CD14-positive monocyte (primary cell): ENCODE data around the gene UPK1B. TPM values are rescaled to one million over a fixed set of nuclear protein-coding genes. Genes with fewer than 3 reads are reported as not detected.

Experiments used
- DNase-seq, 3 donors: peaks; one replicate each; pipeline ENCODE4 v3.0.0-alpha.2; 2011 to 2022
- H2AFZ ChIP-seq: 2 replicates; pipeline ENCODE4 v1.6.0; 2012; ENCODE audit warnings: mild to moderate bottlenecking, low read depth, low read length, inconsistent platforms; ENCODE audit not compliant: insufficient read depth, poor library complexity, severe bottlenecking
- H3K27ac ChIP-seq, 2 donors: 1 replicate in 1 of 2; 2 replicates in 1 of 2; pipeline ENCODE4 v1.5.1; 2012 to 2013; ENCODE audit warnings: low read length in 2 of 2, control low read depth in 1 of 2, inconsistent platforms in 1 of 2, low read depth in 1 of 2, mild to moderate bottlenecking in 1 of 2
- H3K27me3 ChIP-seq, 2 donors: one replicate each; pipeline versions ENCODE4 v1.6.0 to v1.6.1; 2011 to 2013; ENCODE audit warnings: low read length in 2 of 2; ENCODE audit not compliant: control insufficient read depth in 2 of 2, insufficient read depth in 2 of 2
- H3K36me3 ChIP-seq, 2 donors: replicated peaks in 1 of 2; 1 replicate in 1 of 2; 2 replicates in 1 of 2; pipeline versions ENCODE4 v1.5.1 to v1.6.1; 2012 to 2013; ENCODE audit warnings: low read length in 2 of 2, control low read depth in 1 of 2, inconsistent platforms in 1 of 2, mild to moderate bottlenecking in 1 of 2; ENCODE audit not compliant: insufficient read depth in 2 of 2, control insufficient read depth in 1 of 2
- H3K4me1 ChIP-seq, 2 donors: 1 replicate in 1 of 2; 2 replicates in 1 of 2; pipeline versions ENCODE4 v1.5.1 to v1.6.1; 2012 to 2013; ENCODE audit warnings: low read length in 2 of 2, control low read depth in 1 of 2, inconsistent platforms in 1 of 2, mild to moderate bottlenecking in 1 of 2, moderate library complexity in 1 of 2; ENCODE audit not compliant: insufficient read depth in 2 of 2, control insufficient read depth in 1 of 2
- H3K4me2 ChIP-seq: replicated peaks from 2 replicates; pipeline ENCODE3; 2012; ENCODE audit warnings: low read length, moderate library complexity, mild to moderate bottlenecking; ENCODE audit not compliant: poor library complexity, severe bottlenecking; ENCODE audit errors: extremely low read depth
- H3K4me3 ChIP-seq, 3 experiments: fragments of 200-600 bp in 1 of 3; sonication (generic) in 1 of 3; replicated peaks in 1 of 3; 1 replicate in 2 of 3; 2 replicates in 1 of 3; pipeline ENCODE4 v1.5.1; 2011 to 2013; ENCODE audit warnings: low read length in 3 of 3, mild to moderate bottlenecking in 3 of 3, control low read depth in 2 of 3, low read depth in 2 of 3, inconsistent platforms in 1 of 3, moderate library complexity in 1 of 3
- H3K79me2 ChIP-seq: 2 replicates; pipeline ENCODE4 v1.6.0; 2012; ENCODE audit warnings: mild to moderate bottlenecking, control low read depth, inconsistent platforms, low read length, moderate library complexity; ENCODE audit not compliant: insufficient read depth
- H3K9ac ChIP-seq: 2 replicates; pipeline ENCODE4 v1.6.0; 2017; ENCODE audit warnings: low read length, mild to moderate bottlenecking; ENCODE audit not compliant: insufficient read depth, poor library complexity, severe bottlenecking
- H3K9me3 ChIP-seq, 2 donors: replicated peaks in 1 of 2; 1 replicate in 1 of 2; 2 replicates in 1 of 2; pipeline versions ENCODE4 v1.5.1 to v1.6.1; 2012 to 2013; ENCODE audit warnings: low read length in 2 of 2, control low read depth in 1 of 2; ENCODE audit not compliant: control insufficient read depth in 1 of 2, insufficient read depth in 1 of 2
- H4K20me1 ChIP-seq: 2 replicates; pipeline ENCODE4 v1.6.0; 2012; ENCODE audit warnings: mild to moderate bottlenecking, low read length, control low read depth, moderate library complexity; ENCODE audit not compliant: insufficient read depth
- H3K27ac Mint-ChIP-seq, 7 donors: one replicate each; pipeline ENCODE4 v1.8.0; 2020; ENCODE audit warnings: mild to moderate bottlenecking in 7 of 7, mixed read lengths in 7 of 7, moderate library complexity in 6 of 7, inconsistent platforms in 2 of 7
- H3K27me3 Mint-ChIP-seq, 3 donors: one replicate each; pipeline ENCODE4 v1.8.0; 2021 to 2022; ENCODE audit warnings: low read depth in 3 of 3, mild to moderate bottlenecking in 3 of 3, mixed read lengths in 3 of 3, moderate library complexity in 3 of 3, inconsistent platforms in 1 of 3
- H3K36me3 Mint-ChIP-seq, 2 donors: one replicate each; pipeline ENCODE4 v1.8.0; 2020; ENCODE audit warnings: mixed read lengths in 2 of 2, inconsistent platforms in 1 of 2, mild to moderate bottlenecking in 1 of 2
- H3K4me1 Mint-ChIP-seq: one replicate; pipeline ENCODE4 v1.8.0; 2020; ENCODE audit warnings: mild to moderate bottlenecking, mixed read lengths
- H3K4me3 Mint-ChIP-seq, 2 donors: one replicate each; pipeline ENCODE4 v1.8.0; 2020; ENCODE audit warnings: mild to moderate bottlenecking in 2 of 2, mixed read lengths in 2 of 2, moderate library complexity in 1 of 2
- H3K9me3 Mint-ChIP-seq, 7 donors: one replicate each; pipeline ENCODE4 v1.8.0; 2020 to 2022; ENCODE audit warnings: mixed read lengths in 7 of 7, mild to moderate bottlenecking in 6 of 7, moderate library complexity in 6 of 7, inconsistent platforms in 2 of 7
- CTCF ChIP-seq: fragments of 200-600 bp; IDR thresholded peaks from one replicate; pipeline ENCODE4 v1.8.0; 2022; ENCODE audit warnings: antibody characterized with exemption, mild to moderate bottlenecking
- WGBS: methylation state at CpG from one replicate; pipeline ENCODE4 v1.1.5; 2013; ENCODE audit warnings: missing lambda C conversion rate; ENCODE audit not compliant: insufficient coverage; 5-methylcytosine and 5-hydroxymethylcytosine counted together
- intact Hi-C, 2 donors: fragments of 100-400 bp; cut with micrococcal nuclease; formaldehyde crosslinking; loops; one replicate each; pipeline versions ENCODE4 v1.15.0 to v1.15.1; 2023
- polyA plus RNA-seq, 3 donors: library from polyadenylated mRNA; depleted of rRNA in 1 of 3; unstranded in 2 of 3; stranded (reverse) in 1 of 3; fragments of 300-500 nt in 2 of 3; fragments of >200 nt in 1 of 3; fragmentation: Illumina TruSeq in 2 of 3; gene quantifications; 1 replicate in 2 of 3; 2 replicates in 1 of 3; pipeline ENCODE4 v1.2.3, GENCODE V29; 2012 to 2021

Gene UPK1B
- polyA plus RNA-seq, 3 donors: not detected

DNA sequence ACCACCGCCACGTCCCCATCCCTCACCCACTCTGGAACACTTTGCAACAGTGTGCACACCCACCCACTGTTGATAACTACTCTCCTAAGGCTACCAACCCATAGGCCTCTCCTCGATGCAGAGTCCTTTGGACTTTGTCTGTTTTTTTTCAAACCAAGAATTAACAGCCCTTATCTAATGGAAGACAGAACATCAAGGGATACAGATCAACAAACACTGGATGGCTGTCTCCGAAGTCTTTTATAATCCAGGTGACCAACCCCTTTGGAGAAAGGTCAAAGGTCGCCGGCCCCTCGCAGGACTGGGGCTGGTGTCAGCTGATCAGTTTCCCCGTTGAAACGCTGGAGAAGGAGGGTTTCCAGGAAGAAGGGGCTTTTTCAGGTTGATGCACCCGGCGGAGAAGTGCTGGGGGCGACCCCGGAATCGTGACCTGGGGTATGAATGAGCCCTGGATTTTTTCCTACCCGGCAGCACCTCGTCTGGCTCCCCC, 66.7 kb downstream of the UPK1B start:
- TF ChIP-seq CTCF: no peak
- peak overlapping the region; percentile 78 for H2AFZ ChIP-seq
- peaks cover 11% of the 10 kb centered on the region in 2 donors for H3K36me3 Mint-ChIP-seq

DNA sequence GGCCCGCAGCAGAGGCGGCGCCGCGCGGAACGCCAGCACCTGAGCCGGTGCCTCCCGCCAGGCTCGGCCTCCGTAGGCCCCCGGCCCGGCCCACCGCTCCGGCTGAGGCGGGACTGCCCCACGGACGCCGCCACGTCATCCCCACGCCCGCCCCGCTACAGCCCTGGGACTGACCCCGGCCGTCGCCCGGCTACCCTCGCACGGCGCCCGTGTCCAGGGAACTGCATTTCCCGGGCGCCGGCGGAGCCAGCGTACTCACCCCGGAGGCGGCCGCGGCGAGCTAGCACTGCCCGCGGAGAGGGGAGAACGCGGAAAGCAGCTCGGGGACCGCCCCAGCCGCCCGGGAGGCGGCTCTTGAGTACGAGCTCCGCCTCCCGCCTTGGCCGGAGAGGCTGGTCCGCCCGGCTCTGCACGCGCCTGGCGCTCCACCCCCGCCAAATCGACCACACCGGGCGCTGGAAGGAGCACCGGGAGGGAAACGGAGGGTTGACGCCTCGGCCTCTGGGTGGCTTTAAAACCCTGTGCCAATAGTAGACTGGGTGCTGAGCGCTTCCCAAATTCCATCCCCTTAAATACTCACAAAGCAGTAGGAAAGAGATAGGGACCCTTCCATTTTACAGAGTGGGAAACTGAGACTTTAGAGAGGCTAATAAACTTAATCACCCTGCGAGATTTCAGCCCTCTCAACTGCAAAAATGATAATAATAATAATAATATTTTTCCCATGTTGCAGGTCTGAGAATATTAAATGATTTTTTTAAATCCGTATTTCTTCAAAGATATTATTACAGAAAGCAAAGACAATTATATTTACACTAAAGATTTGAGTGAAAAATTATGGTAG, 67.4 kb downstream of the UPK1B start, which contains the start of gene B4GALT4:
B4GALT4 (minus strand) TSS at position 288 of the 844 bp plus-strand sequence. CDS start 10,779 bp downstream, outside the sequence.
- peak; percentile 66 to 76 (median 75) for DNase-seq
- peaks cover 39% of the 10 kb centered on the region for H3K4me1 Mint-ChIP-seq
- H3K36me3 ChIP-seq: peaks cover 0 to 4% of the 10 kb centered on the region in 2 donors

More for the DNA sequence above, 66.7 kb downstream of the UPK1B start:
- peak overlapping the region; percentile 58 to 90 for H3K27ac ChIP-seq
- peaks cover 40% of the 10 kb centered on the region for H3K79me2 ChIP-seq
- H3K27ac Mint-ChIP-seq: peak overlapping the region; percentile 72 to 90 (median 86)
- H3K4me1 Mint-ChIP-seq: peaks cover 36% of the 10 kb centered on the region
- peak in 2 of 3 donors; percentile 7 to 40 for DNase-seq
- intact Hi-C loops: loop anchor here (2.0 to 10.0 kb wide), 2 partner anchors 355 to 357 kb away; no protein-coding TSS in a partner anchor
- H3K27me3 ChIP-seq: no peaks in the 10 kb centered on the region
- peak overlapping the region; percentile 59 to 84 (median 83) for H3K4me3 ChIP-seq
- H3K9ac ChIP-seq: peak overlapping the region; percentile 88
- peak overlapping the region; percentile 80 to 92 for H3K4me3 Mint-ChIP-seq
- no peaks in the 10 kb centered on the region for H4K20me1 ChIP-seq
- peaks cover 6 to 10% of the 10 kb centered on the region in 2 donors for H3K36me3 ChIP-seq
- WGBS: under 1% methylated on average over 16 of the region's 16 CpGs
- H3K9me3 ChIP-seq: no peaks in the 10 kb centered on the region
- no peaks in the 10 kb centered on the region for H3K27me3 Mint-ChIP-seq
- peaks cover 28 to 48% of the 10 kb centered on the region in 2 donors for H3K4me1 ChIP-seq
- peaks cover 0 to 4% (median 0%) of the 10 kb centered on the region in 7 donors for H3K9me3 Mint-ChIP-seq
- peak overlapping the region; percentile 89 for H3K4me2 ChIP-seq

More for the DNA sequence above, 67.4 kb downstream of the UPK1B start, which contains the start of gene B4GALT4:
- Histone ChIP-seq H3K9ac (peak within 1 kb of the TSS; percentile 88), H3K4me1 (peaks cover 28 to 48% of the 10 kb centered on the region in 2 donors), H3K4me2 (peak within 1 kb of the TSS; percentile 89), H3K4me3 (peak within 1 kb of the TSS; percentile 59 to 84 (median 83)), H2AFZ (peak within 1 kb of the TSS; percentile 78), H4K20me1 (no peaks in the 10 kb centered on the region), H3K27me3 (no peaks in the 10 kb centered on the region), H3K79me2 (peaks cover 40% of the 10 kb centered on the region), H3K27ac (peak within 1 kb of the TSS; percentile 58 to 90), H3K9me3 (no peaks in the 10 kb centered on the region)
- Mint-ChIP-seq H3K4me3 (peak within 1 kb of the TSS; percentile 80 to 92), H3K27ac (peak within 1 kb of the TSS; percentile 86 to 92 (median 90)), H3K27me3 (no peaks in the 10 kb centered on the region), H3K9me3 (peaks cover 0 to 4% (median 0%) of the 10 kb centered on the region in 7 donors), H3K36me3 (peaks cover 4% of the 10 kb centered on the region in 2 donors)
- intact Hi-C loops: loop anchor here (2.0 to 10.0 kb wide), 2 partner anchors 356 to 358 kb away; no protein-coding TSS in a partner anchor
- TF ChIP-seq CTCF: no peak
- WGBS: under 1% methylated on average over 56 of the region's 70 CpGs
